Measurements from ENCODE around the gene MICB. TPM values are rescaled to one million over a fixed set of nuclear protein-coding genes. Genes with fewer than 3 reads are reported as not detected.

MICB gene
- total RNA-seq, 4 donors from 2014 or later: 2.3 to 9.3 (median 3.8) TPM

DNA sequence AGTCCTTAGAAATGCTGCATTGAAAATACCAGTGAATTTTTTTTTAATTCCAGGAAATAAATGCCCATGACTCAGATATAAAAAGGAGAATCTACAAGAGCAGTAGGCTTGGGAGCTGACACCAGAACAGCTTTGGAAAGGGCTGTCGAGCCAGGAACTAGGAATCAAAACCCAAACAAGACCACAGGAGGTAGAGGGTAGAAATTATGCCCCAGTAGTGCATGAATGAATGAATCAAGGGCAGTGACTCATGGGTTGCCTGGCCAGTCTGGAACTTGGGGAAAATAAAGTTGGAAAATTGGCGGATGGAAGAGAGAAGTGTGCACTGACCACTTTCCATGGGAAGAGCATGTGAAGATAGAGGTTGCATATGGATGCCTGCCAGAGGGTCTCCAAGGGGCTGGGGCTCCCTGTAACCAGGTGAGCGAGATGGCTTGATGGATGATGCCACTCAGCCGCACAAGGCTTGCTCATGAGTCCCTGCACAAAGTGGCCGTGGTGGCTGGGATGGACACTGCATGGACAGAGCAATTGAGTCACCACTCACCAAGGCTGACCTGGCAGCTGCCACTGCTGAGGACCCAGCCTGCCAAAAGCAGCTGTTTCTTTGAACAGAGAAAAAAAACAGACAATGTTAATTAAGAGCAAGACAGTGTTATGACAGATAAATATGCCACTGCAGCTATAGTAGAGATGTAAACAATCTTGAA lies 15.7 kb downstream of the MICB start:
- TF ChIP-seq, protein P1, sequence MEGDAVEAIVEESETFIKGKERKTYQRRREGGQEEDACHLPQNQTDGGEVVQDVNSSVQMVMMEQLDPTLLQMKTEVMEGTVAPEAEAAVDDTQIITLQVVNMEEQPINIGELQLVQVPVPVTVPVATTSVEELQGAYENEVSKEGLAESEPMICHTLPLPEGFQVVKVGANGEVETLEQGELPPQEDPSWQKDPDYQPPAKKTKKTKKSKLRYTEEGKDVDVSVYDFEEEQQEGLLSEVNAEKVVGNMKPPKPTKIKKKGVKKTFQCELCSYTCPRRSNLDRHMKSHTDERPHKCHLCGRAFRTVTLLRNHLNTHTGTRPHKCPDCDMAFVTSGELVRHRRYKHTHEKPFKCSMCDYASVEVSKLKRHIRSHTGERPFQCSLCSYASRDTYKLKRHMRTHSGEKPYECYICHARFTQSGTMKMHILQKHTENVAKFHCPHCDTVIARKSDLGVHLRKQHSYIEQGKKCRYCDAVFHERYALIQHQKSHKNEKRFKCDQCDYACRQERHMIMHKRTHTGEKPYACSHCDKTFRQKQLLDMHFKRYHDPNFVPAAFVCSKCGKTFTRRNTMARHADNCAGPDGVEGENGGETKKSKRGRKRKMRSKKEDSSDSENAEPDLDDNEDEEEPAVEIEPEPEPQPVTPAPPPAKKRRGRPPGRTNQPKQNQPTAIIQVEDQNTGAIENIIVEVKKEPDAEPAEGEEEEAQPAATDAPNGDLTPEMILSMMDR (IDR thresholded peaks at IDR 0.05; ENCODE audit: low read depth): no peak

DNA sequence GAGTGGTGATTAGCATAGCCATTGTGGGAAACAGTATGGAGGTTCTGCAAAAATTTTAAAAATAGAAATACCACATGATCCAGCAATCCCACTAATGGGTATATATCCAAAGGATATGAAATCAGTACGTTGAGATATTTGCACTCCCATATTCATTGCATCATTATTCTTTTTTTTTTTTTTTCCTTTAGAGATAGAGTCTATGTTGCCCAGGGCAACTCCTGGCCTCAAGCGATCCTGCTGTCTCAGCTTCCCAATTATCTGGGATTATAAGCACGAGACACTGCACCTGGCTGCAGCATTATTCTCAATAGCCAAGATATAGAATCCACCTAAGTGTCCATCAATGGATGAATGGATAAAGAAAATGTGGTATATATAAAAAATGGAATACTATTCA lies 23.9 kb downstream of the MICB start:
- TF ChIP-seq, protein P1 (IDR thresholded peaks at IDR 0.05; ENCODE audit: low read depth): no peak

- TF ChIP-seq, protein P1 (IDR thresholded peaks at IDR 0.05; ENCODE audit: low read depth): no peak
These were observed 27.6 kb downstream of the MICB start for GRCh38 chr6:31525553-31525931.

GRCh38 chr6:31525932-31526591 lies 28.1 kb downstream of the MICB start:
- TF ChIP-seq, protein P1 (IDR thresholded peaks at IDR 0.05; ENCODE audit: low read depth): no peak

GRCh38 chr6:31528307-31528777 lies 30.4 kb downstream of the MICB start:
- TF ChIP-seq, protein P1 (IDR thresholded peaks at IDR 0.05; ENCODE audit: low read depth): no peak

DNA sequence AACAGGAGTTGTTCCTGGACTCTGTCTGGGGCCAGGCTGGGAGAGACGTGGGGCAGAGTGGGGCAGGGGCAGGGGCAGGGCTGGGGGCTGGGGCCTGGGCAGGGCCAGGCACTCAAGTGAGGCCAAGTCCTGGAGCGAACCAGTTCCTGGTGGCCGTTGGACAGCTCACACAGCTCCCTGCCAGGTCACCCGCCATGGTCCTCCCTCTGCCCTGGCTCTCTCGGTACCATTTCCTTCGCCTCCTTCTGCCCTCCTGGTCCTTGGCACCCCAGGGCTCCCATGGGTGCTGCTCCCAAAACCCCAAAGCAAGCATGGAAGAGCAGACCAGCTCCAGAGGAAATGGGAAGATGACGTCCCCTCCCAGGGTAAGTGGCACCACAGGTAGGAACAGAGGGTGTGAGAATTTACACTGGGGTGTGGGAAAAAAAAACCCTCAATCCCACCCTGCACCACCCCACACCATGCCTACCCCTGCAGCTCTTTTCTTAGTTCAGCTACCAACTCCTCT lies 30.9 kb downstream of the MICB start, which contains the start of gene MCCD1:
Gene MCCD1, plus strand, starts transcription at position 142 of the 508 bp plus-strand sequence. Its CDS starts 53 bp downstream, at position 195.
- TF ChIP-seq, protein P1 (IDR thresholded peaks at IDR 0.05; ENCODE audit: low read depth): no peak

Data from subcutaneous adipose tissue (tissue), 4 donors.